Stimulated activated CD8-positive, alpha-beta memory T cell treated with anti-CD3 and anti-CD28 coated beads, Interleukin-15, amount 100 ng/mL, for 1 hour (primary cell): Measurements from ENCODE around the gene EIF4E3.

ENCODE experiments used
- DNase-seq: peaks from one replicate; pipeline ENCODE4 v3.0.0-alpha.2; 2020; ENCODE audit warnings: low read depth

The EIF4E3 gene

GRCh38 chr3:71689291-71689690 is 35.9 kb downstream of the EIF4E3 start:
- DNase-seq, result no peak

- DNase-seq, result no peak
These were observed 37.1 kb downstream of the EIF4E3 start for GRCh38 chr3:71688121-71688520.

- no peak for DNase-seq
These were observed 39.5 kb downstream of the EIF4E3 start for GRCh38 chr3:71685686-71686085.

GRCh38 chr3:71684757-71685386 is 40.3 kb downstream of the EIF4E3 start:
- DNase-seq, result no peak

- DNase-seq, result no peak
These were observed 41.0 kb downstream of the EIF4E3 start for GRCh38 chr3:71684046-71684756.

- no peak for DNase-seq
These were observed 44.0 kb downstream of the EIF4E3 start for GRCh38 chr3:71681224-71681668.

- DNase-seq, result no peak
These were observed 44.6 kb downstream of the EIF4E3 start for GRCh38 chr3:71680603-71681002.

GRCh38 chr3:71676931-71677330 is 48.3 kb downstream of the EIF4E3 start:
- no peak for DNase-seq

- no peak for DNase-seq
These were observed 51.7 kb downstream of the EIF4E3 start for GRCh38 chr3:71673486-71673885.

- DNase-seq, result no peak
These were observed 52.4 kb downstream of the EIF4E3 start for GRCh38 chr3:71672807-71673206.

GRCh38 chr3:71672340-71672739 is 52.9 kb downstream of the EIF4E3 start:
- DNase-seq, result no peak

GRCh38 chr3:71671216-71671845 is 53.9 kb downstream of the EIF4E3 start:
- no peak for DNase-seq

- DNase-seq, result no peak
These were observed 62.6 kb downstream of the EIF4E3 start for GRCh38 chr3:71662568-71662967.

GRCh38 chr3:71662056-71662455 is 63.1 kb downstream of the EIF4E3 start:
- no peak for DNase-seq

- DNase-seq, result no peak
These were observed 65.2 kb downstream of the EIF4E3 start for GRCh38 chr3:71659864-71660591.

- no peak for DNase-seq
These were observed 67.2 kb downstream of the EIF4E3 start for GRCh38 chr3:71657831-71658530.

- no peak for DNase-seq
These were observed 70.1 kb downstream of the EIF4E3 start for GRCh38 chr3:71655061-71655460.

GRCh38 chr3:71653414-71653807 is 71.8 kb downstream of the EIF4E3 start:
- no peak for DNase-seq

- no peak for DNase-seq
These were observed 72.3 kb downstream of the EIF4E3 start for GRCh38 chr3:71652781-71653413.

GRCh38 chr3:71651625-71652024 is 73.6 kb downstream of the EIF4E3 start:
- DNase-seq, result no peak

- no peak for DNase-seq
These were observed 74.8 kb downstream of the EIF4E3 start for GRCh38 chr3:71650372-71650771.

GRCh38 chr3:71649757-71650156 is 75.4 kb downstream of the EIF4E3 start:
- DNase-seq, result no peak
